GM23248 (cell line): ENCODE results near the gene MFAP5. TPM values are rescaled to one million over a fixed set of nuclear protein-coding genes. Genes with fewer than 3 reads are reported as not detected.
A peak's percentile ranks its signal among the peaks of the same experiment; 100 is the strongest.

ENCODE experiments used
- DNase-seq: peaks from one replicate; pipeline ENCODE4 v3.0.0-alpha.2; 2015
- H2AFZ ChIP-seq: fragments of 200-600 bp; sonication (generic); 2 replicates; pipeline ENCODE4 v1.6.1; 2016; ENCODE audit warnings: antibody characterized with exemption
- H3F3A ChIP-seq: fragments of 200-600 bp; sonication (generic); 2 replicates; pipeline ENCODE4 v1.6.1; 2016; ENCODE audit warnings: mild to moderate bottlenecking, antibody characterized with exemption, mixed run types; ENCODE audit not compliant: insufficient read depth
- H3K27ac ChIP-seq: fragments of 200-600 bp; sonication (generic); 2 replicates; pipeline ENCODE4 v1.5.1; 2016; ENCODE audit warnings: mild to moderate bottlenecking
- H3K27me3 ChIP-seq: fragments of 200-600 bp; sonication (generic); replicated peaks from 2 replicates; pipeline ENCODE4 v1.6.1; 2016; ENCODE audit warnings: mild to moderate bottlenecking; ENCODE audit not compliant: insufficient read depth
- H3K36me3 ChIP-seq: fragments of 200-600 bp; sonication (generic); 2 replicates; pipeline ENCODE4 v1.6.1; 2016; ENCODE audit warnings: low read depth, mild to moderate bottlenecking
- H3K4me1 ChIP-seq: fragments of 200-600 bp; sonication (generic); 2 replicates; pipeline ENCODE4 v1.6.1; 2016; ENCODE audit warnings: mild to moderate bottlenecking; ENCODE audit not compliant: insufficient read depth
- H3K4me2 ChIP-seq: fragments of 200-600 bp; sonication (generic); one replicate; pipeline ENCODE4 v1.6.1; 2016; ENCODE audit warnings: mild to moderate bottlenecking; ENCODE audit not compliant: unreplicated experiment
- H3K4me3 ChIP-seq: fragments of 200-600 bp; sonication (generic); 2 replicates; pipeline ENCODE4 v1.5.1; 2016; ENCODE audit warnings: mild to moderate bottlenecking
- H3K79me2 ChIP-seq: fragments of 200-600 bp; sonication (generic); 2 replicates; pipeline ENCODE4 v1.6.1; 2016; ENCODE audit warnings: mild to moderate bottlenecking; ENCODE audit not compliant: insufficient read depth
- H3K9ac ChIP-seq: fragments of 200-600 bp; sonication (generic); 2 replicates; pipeline ENCODE4 v1.6.1; 2016; ENCODE audit warnings: mild to moderate bottlenecking
- H3K9me2 ChIP-seq: fragments of 200-600 bp; sonication (generic); 2 replicates; pipeline ENCODE4 v1.6.1; 2016; ENCODE audit warnings: mixed run types, mild to moderate bottlenecking, moderate library complexity; ENCODE audit not compliant: insufficient read depth
- H3K9me3 ChIP-seq: fragments of 200-600 bp; sonication (generic); one replicate; pipeline ENCODE4 v1.6.1; 2017; ENCODE audit warnings: low read depth
- H4K20me1 ChIP-seq: fragments of 200-600 bp; sonication (generic); 2 replicates; pipeline ENCODE4 v1.6.0; 2016; ENCODE audit not compliant: insufficient read depth
- EZH2 ChIP-seq: fragments of 200-600 bp; sonication (generic); IDR thresholded peaks from 2 replicates; pipeline ENCODE4 v1.6.1; 2018; ENCODE audit warnings: antibody characterized with exemption, mild to moderate bottlenecking; ENCODE audit not compliant: insufficient read depth, poor library complexity, severe bottlenecking
- EZH2phosphoT487 ChIP-seq: fragments of 200-600 bp; sonication (generic); IDR thresholded peaks from 2 replicates; pipeline ENCODE4 v1.6.1; 2018; ENCODE audit warnings: antibody characterized with exemption, moderate library complexity, mild to moderate bottlenecking, low read depth; ENCODE audit not compliant: insufficient read depth
- WGBS, 2 experiments: methylation state at CpG; one replicate each; pipeline ENCODE4 v1.1.6; 2015 to 2017; ENCODE audit warnings: low lambda C conversion rate in 2 of 2, low coverage in 1 of 2; ENCODE audit errors: missing lambda C conversion rate in 2 of 2; 5-methylcytosine and 5-hydroxymethylcytosine counted together
- in situ Hi-C: fragments of 300-500 bp; cut with MboI; formaldehyde crosslinking; loops from 2 replicates; pipeline ENCODE4 v1.15.0; 2020
- polyA plus RNA-seq: library from polyadenylated mRNA; unstranded; fragments of >200 nt; fragmentation: Nextera tagmentation; extraction: Ambion mirVana; gene quantifications from 2 replicates; pipeline ENCODE4 v1.2.1, GENCODE V29; 2016
- total RNA-seq: library from RNA; depleted of rRNA; stranded (reverse); fragments of >200 nt; shearing (Covaris generic); gene quantifications from 2 replicates; pipeline ENCODE4 v1.2.3, GENCODE V29; 2014

Gene MFAP5
- total and polyA plus RNA-seq, 2 experiments from 2014 or later, result 390 to 679 TPM

- Histone ChIP-seq H4K20me1 (no peaks in the 10 kb centered on the region), H3F3A (peaks cover 15% of the 10 kb centered on the region; the same call in 1 of the 2 replicates), H3K4me1 (peaks cover 13% of the 10 kb centered on the region), H2AFZ (no peak overlapping the region), H3K9me2 (no peaks in the 10 kb centered on the region), H3K27ac (no peak overlapping the region), H3K4me2 (no peak overlapping the region), H3K79me2 (no peaks in the 10 kb centered on the region), H3K9me3 (no peaks in the 10 kb centered on the region), H3K4me3 (no peak overlapping the region), H3K9ac (no peak overlapping the region), H3K27me3 (no peaks in the 10 kb centered on the region), H3K36me3 (no peaks in the 10 kb centered on the region)
- WGBS, 2 experiments, result 82 to 91% methylated on average over 4 of the region's 4 CpGs
- in situ Hi-C loops, result loop anchor here (25.0 kb wide), 1 partner anchor 348 kb away; no protein-coding TSS in a partner anchor
- TF ChIP-seq EZH2phosphoT487, result no peak
- TF ChIP-seq EZH2, result no peak
- DNase-seq, result no peak
Observed at GRCh38 chr12:8689681-8690080, 27.1 kb upstream of the MFAP5 start.

GRCh38 chr12:8687846-8688601 lies 25.4 kb upstream of the MFAP5 start:
- in situ Hi-C loops, result loop anchor here (25.0 kb wide), 1 partner anchor 349 kb away; no protein-coding TSS in a partner anchor
- peaks cover 13% of the 10 kb centered on the region for H3K4me1 ChIP-seq
- H3K27ac ChIP-seq, result no peak overlapping the region
- no peaks in the 10 kb centered on the region for H3K36me3 ChIP-seq
- WGBS, 2 experiments, result 23 to 28% methylated on average over 2 of the region's 2 CpGs
- no peak for TF ChIP-seq EZH2phosphoT487
- H3K4me2 ChIP-seq, result peak overlapping the region; percentile 71
- H3K4me3 ChIP-seq, result peak overlapping the region; percentile 28
- no peak overlapping the region for H3K9ac ChIP-seq
- peak; percentile 81 for DNase-seq
- no peaks in the 10 kb centered on the region for H3K9me2 ChIP-seq
- H3K79me2 ChIP-seq, result no peaks in the 10 kb centered on the region
- H3K27me3 ChIP-seq, result no peaks in the 10 kb centered on the region
- H3F3A ChIP-seq, result peaks cover 15% of the 10 kb centered on the region; the same call in 1 of the 2 replicates
- H4K20me1 ChIP-seq, result no peaks in the 10 kb centered on the region
- no peaks in the 10 kb centered on the region for H3K9me3 ChIP-seq
- H2AFZ ChIP-seq, result peak overlapping the region; percentile 60

GRCh38 chr12:8685051-8685450 lies 22.4 kb upstream of the MFAP5 start:
- Histone ChIP-seq H3K27ac (no peak overlapping the region), H3F3A (peaks cover 27% of the 10 kb centered on the region), H2AFZ (no peak overlapping the region), H3K9ac (no peak overlapping the region), H3K4me2 (no peak overlapping the region), H3K9me3 (no peaks in the 10 kb centered on the region), H3K79me2 (no peaks in the 10 kb centered on the region), H3K4me3 (no peak overlapping the region), H3K36me3 (no peaks in the 10 kb centered on the region), H3K4me1 (peaks cover 26% of the 10 kb centered on the region), H4K20me1 (no peaks in the 10 kb centered on the region), H3K27me3 (no peaks in the 10 kb centered on the region), H3K9me2 (no peaks in the 10 kb centered on the region)
- WGBS, 2 experiments, result 50 to 54% methylated on average over 2 of the region's 2 CpGs
- no peak for DNase-seq
- in situ Hi-C loops, result loop anchor here (25.0 kb wide), 1 partner anchor 352 kb away; no protein-coding TSS in a partner anchor
- TF ChIP-seq EZH2phosphoT487 (no peak), EZH2 (no peak)

- Histone ChIP-seq H3K79me2 (no peaks in the 10 kb centered on the region), H3K9me2 (no peaks in the 10 kb centered on the region), H3K9me3 (no peaks in the 10 kb centered on the region), H3K27me3 (no peaks in the 10 kb centered on the region), H3F3A (peaks cover 19% of the 10 kb centered on the region), H3K27ac (no peak overlapping the region), H3K4me1 (peaks cover 18% of the 10 kb centered on the region), H3K4me3 (no peak overlapping the region), H4K20me1 (no peaks in the 10 kb centered on the region), H3K9ac (no peak overlapping the region), H3K36me3 (no peaks in the 10 kb centered on the region), H3K4me2 (no peak overlapping the region), H2AFZ (peak overlapping the region; percentile 49; the same call in 1 of the 2 replicates)
- TF ChIP-seq EZH2 (no peak), EZH2phosphoT487 (no peak)
- 40 to 48% methylated on average over 11 of the region's 11 CpGs for WGBS, 2 experiments
- in situ Hi-C loops, result loop anchor here (25.0 kb wide), 1 partner anchor 356 kb away; no protein-coding TSS in a partner anchor
- peak; percentile 50 for DNase-seq
Observed at GRCh38 chr12:8681129-8681884, 18.7 kb upstream of the MFAP5 start.
